CD4-positive, alpha-beta T cell treated with Interleukin-1 beta for 1 hour (primary cell): ENCODE measurements around the gene NLGN1.

Experiments used
- DNase-seq, 2 donors: peaks; one replicate each; pipeline ENCODE4 v3.0.0-alpha.2; 2020 to 2022

NLGN1 gene

GRCh38 chr3:174016186-174016585 is 618.6 kb downstream of the NLGN1 start:
- DNase-seq: no peak

DNA sequence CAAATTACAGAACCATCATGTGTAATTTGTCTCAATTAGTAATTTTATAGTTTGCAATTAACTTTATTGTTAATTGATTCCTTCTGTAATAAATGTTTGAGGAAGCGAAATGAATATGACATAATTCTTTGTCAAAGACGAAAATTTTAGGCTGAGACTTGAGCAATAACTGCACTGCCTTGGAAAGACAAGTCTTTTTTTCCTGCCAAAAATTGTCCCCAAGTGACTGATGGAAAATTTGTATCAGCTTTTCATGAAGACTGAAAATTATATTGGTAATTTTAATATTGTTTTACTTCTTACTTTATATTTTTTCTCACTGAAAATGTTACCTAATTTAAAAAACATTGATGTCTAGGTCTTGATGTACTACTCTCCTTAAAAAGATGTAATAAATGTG is 622.6 kb downstream of the NLGN1 start:
- no peak for DNase-seq

GRCh38 chr3:174023421-174023820 is 625.9 kb downstream of the NLGN1 start:
- no peak for DNase-seq

DNA sequence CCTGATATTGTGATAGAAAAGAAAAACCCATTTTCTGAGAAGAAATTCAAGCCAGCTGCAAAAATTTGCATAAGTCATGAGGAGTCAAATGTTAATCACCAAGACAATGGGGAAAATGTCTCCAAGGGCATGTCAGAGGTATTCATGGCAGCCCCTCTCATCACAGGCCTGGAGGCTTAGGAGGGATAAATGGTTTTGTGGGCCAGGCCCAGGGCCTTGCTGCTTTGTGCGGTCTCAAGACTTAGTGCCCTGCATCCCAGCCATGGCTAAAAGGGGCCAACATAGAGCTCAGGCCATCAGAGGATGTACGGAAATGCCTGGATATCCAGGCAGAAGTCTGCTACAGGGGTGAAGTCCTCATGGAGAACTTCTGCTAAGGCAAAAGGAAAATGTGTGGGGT is 631.1 kb downstream of the NLGN1 start:
- no peak for DNase-seq

DNA sequence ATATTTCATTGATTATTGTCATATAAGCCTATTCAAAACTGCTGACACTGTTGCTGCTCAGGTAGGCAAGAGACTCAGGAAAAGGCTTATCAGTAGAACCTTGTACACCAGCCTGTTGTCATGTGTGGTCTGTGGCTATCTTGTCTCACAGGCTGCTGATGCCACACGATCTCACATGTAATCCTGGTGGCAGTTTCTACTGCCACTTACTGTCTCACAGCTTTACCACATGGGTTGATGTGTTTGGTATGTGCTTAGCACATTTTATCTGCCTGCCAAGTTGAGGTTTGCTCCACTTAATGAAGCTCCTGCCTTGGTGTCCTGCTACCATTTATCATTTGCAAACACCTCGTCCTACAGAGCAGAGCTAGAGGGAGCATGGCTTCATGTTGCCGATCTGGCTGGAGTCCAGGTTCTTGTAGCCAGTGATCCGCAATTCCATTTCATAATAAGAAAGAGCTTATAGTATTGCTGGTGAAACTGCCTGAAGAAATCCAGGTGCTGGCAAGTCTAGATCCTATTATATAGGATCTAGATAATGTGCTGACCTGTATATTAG is 637.9 kb downstream of the NLGN1 start:
- DNase-seq: no peak

DNA sequence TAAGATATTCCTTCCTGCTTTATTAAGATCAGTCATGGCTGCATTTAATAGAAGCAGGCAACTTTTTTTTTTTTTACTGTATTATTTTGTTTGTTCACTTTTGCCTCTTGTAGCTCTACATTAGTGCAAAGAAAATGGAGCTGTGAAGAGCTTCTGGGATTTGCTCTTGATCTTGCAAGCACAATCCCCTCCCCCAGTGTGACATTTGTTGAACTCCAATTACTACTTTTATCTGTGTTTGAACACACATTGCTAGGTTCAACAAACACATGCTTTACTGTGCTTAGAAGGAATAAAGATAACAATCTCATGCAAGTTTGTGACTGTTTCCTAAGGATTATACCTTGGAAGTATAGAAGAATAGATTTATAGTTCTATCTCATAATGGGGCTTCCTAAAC is 648.8 kb downstream of the NLGN1 start:
- DNase-seq: no peak

DNA sequence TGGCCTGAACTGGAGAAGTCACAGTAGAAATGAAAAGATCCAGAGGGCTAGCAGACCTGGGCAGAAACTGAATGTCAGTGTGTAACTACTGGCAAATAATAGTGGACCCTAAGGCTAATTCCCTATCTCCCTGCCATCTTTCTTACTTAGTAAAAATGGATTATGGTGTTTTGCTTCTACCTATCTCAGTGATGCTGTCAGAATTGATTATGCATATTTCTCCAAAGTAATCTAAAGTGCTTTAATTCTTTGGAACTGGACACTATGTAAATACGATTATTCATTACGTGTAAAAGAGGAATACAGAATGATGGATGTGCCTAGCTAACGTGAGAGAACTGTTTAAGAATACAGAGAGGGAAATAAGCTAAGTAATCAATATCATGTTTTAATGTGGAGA is 651.9 kb downstream of the NLGN1 start:
- DNase-seq: no peak

- DNase-seq: no peak
Measured at GRCh38 chr3:174051191-174051590, 653.6 kb downstream of the NLGN1 start.

- DNase-seq: no peak
Measured at GRCh38 chr3:174058804-174059203, 661.3 kb downstream of the NLGN1 start.

- no peak for DNase-seq
Measured at GRCh38 chr3:174060431-174060830, 662.9 kb downstream of the NLGN1 start.

DNA sequence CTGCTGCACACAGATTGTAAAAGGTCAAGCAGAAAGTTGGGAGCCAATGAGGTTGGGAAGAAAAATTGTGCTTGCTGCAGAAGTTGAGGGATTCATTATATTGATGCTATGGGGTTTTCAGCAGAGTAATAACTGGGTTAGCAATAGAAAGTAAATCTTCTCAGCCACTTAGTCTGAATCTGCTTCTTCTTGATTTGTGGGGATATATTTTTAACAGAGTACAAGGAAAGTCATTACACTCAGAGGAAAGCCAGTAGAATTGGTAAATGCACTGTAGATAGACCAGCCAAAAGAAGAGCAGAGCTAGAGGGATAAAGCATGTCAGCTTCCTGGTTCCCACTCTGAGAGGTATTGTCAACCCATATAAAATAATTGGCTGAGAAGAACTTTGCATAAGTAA is 663.6 kb downstream of the NLGN1 start:
- DNase-seq: no peak

DNA sequence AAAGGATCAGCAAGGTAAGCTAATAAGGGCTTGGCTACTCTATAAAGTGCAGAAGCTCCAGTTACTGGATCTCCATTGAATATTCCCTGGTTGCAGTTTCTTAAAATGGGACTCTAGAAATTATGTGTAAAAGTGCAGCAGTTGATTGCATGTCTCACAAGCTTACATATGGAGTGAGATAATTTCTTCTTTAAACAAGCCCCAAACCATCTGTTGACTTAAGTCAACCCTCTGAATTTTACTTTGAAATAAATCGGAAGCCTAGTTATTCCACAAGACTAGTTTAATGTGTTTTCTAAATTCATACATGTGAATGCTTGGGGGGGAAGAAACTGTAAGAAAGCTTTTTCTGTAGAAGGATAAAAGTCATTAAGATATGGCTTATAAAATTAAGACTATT is 664.2 kb downstream of the NLGN1 start:
- no peak for DNase-seq

- no peak for DNase-seq
Measured at GRCh38 chr3:174062923-174063322, 665.4 kb downstream of the NLGN1 start.

DNA sequence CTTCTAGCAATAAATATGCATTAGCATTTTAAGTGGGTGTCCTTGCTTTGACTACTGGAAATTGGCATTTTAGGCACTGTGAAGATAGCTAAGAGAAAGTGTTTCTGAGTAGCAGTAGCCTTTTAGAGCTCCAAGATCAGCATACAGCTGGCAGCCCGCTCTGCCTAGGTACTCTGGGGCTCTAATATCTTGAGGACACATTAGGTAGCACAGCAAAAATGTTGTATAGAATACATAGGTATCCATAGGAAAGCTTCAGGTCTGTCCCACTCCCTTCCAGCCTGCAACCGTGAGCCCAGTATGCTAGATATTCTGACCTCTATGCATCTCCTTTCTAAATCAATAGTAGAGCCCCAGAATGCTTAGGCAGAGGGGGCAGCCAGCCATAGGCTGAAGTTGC is 670.5 kb downstream of the NLGN1 start:
- DNase-seq: no peak

DNA sequence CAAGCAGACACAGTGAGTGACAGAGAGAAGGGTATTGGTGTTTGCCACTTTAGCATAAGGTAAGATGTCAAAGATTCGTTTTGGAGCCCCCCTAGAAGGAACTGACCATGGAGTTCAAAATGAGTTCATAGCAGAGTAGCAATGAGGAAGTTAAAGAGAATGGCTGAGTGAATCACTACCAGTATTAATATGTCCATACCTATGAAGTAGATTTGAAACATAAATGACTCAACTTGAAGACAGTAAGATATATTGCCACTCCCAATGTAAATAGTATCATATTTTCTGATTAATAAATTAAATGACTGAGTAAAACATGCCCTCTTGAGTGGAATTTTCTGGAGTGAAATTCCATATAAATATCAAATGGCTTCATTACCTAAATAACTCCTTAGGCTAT is 675.1 kb downstream of the NLGN1 start:
- DNase-seq: no peak

DNA sequence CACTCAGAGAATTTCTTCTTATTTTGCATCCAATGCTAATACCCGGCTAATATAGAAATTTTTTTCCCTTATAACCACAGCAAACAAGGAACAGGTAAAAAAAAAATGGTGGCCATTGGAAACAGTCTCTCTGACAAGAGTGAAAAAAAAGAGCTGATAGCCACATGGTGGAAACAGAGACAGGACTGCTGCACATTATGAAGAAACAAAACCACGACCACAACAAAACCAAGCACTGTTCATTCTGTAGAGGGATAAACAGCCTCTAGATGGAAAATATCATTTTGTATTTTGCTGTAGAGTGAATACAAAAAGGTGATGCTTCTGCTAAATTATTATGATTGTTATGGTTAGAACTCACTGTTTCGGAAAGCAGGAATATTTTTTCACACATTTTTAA is 686.2 kb downstream of the NLGN1 start:
- no peak for DNase-seq

DNA sequence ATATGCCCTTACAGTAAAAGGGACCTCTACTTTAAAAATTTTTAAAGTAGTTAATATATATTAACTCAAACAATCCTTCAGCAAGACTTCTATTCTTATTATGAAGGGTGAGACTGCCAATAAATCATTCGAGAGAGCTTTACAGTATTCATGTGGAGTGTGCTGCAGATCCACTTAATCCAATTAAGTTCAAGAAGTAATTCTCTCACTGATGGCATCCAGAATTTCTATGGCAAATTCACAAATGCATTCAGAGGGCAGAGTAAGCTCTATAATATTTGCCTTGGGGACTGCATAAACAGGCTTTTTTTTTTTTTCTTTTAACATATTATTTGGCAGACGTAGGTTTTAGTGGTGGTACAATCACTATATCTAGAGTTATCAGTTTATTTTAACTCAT is 692.0 kb downstream of the NLGN1 start:
- DNase-seq: no peak

DNA sequence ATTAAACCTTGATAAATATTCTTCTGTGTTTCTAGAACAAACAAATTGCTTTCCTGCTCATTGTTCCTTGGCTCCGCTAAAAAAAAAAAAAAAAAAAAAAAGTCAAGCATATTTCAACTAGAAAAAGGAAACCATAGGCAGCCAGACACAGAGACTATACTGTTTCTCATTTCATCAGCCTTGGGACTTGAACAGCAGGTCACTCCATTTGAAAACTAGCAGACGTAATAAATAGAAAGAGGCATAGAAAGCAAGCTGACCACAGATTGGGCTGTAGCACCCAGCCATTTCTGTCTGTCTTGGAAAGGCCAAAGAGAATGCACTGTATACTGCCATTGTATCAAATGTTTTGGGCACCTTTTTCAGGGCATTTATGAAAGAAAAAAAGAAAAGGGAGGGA is 697.1 kb downstream of the NLGN1 start:
- DNase-seq: no peak

GRCh38 chr3:174097686-174098085 is 700.1 kb downstream of the NLGN1 start:
- DNase-seq: no peak

DNA sequence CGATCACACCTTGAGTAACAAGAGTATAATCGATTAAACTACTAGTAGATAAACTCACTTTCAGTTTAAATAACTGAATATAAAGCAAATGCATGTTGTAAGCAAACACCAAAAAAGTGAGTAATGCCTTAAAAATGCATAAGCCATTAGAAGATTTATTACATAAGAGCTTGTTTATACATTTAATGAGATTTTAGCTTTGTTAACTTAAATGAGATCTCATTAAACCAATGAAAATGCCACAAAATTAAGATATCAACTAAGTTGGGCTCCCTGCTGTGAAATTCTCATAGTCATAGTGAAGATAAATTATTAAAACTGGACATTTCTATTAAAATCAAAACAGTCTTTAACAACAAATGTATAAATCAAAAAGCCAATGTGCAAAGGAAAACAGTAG is 701.2 kb downstream of the NLGN1 start:
- no peak for DNase-seq

- no peak for DNase-seq
Measured at GRCh38 chr3:174099724-174100123, 702.2 kb downstream of the NLGN1 start.

GRCh38 chr3:174100744-174101143 is 703.2 kb downstream of the NLGN1 start:
- DNase-seq: no peak

DNA sequence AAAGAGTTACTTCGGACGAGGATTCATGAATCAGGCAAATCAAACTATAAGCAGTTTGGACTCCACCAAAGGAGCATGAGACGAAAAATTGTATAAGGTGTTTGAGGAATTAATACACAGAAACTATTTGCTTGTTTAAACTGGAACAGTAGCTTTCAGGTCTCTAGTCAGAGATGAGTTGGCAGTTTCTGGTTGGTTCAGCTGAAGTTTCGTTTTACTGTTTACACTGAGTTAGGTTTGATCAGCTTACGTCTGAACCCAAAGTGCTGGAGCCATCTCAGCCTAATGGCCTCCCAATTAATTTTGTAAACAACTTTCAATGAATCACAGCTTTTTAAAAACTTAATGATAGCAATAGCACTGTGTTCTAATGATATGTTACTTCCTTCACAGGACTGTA is 703.7 kb downstream of the NLGN1 start:
- DNase-seq: no peak

DNA sequence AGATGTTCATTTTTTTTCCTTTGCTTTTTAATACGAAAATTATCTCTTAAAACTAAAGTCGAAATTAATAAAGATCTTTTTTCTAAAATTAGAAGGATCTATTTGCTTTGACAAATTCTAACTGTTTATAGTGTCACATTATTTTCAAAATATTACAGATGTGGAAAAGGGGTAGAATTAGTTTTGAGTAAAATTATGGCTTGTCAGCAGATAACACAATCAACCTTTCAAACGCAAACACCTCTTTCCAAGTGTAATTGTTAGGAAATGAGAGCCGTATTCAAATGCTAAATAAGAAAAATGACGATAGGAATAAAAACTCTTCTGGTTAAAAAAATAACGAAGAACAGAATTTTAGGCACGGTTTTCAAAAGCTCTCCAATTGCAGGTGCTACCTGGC is 704.7 kb downstream of the NLGN1 start:
- no peak for DNase-seq

DNA sequence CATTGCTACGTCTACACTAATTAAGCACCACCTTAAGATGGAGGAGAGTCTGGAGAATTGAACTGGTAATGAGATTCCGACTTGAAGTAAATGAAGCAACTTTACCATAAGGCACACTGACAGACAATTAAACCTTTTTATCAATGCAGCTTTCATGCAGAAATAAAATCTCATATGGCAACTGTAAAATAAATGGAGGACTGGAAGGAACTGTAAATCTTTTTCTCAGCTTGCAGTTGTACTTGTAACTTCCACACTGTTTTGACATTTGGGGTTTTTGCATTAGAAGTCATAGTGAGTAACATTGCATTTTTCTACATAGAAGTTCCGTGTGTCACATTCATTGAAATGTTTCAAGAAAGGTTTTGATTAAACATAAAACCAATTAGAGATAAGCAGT is 705.3 kb downstream of the NLGN1 start:
- DNase-seq: no peak

DNA sequence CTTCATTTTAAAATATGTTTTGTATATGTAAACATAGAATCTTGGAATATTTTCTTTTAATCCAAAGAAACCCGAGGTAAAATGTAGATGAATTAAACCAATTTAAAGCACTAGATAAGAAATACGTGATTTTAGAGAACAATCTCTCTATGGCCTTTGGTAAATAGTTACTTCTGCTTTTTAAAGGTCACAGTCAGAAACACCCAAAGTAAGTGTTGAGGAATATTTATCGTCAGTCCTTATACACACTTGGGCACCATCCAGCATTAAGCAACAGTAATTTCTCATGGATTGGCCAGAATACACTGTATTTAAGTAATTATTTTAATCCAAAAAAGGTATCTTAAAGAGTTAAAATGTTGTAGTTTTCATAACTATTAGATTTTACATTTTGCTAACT is 713.2 kb downstream of the NLGN1 start:
- DNase-seq: no peak
